Large intestine (tissue), 3 donors: Measurements from ENCODE around the gene CAVIN1. TPM values are rescaled to one million over a fixed set of nuclear protein-coding genes. Genes with fewer than 3 reads are reported as not detected.

ENCODE experiments used
- DNase-seq, 2 donors: peaks; one replicate each; pipeline versions ENCODE4 v3.0.0 to v3.0.0-alpha.2; 2013
- H3K27ac ChIP-seq: one replicate; pipeline ENCODE4 v1.5.1; 2013; ENCODE audit warnings: low read length
- H3K27me3 ChIP-seq: 2 replicates; pipeline ENCODE4 v1.6.1; 2013; ENCODE audit warnings: low read length; ENCODE audit not compliant: control insufficient read depth, insufficient read depth
- H3K36me3 ChIP-seq: 2 replicates; pipeline ENCODE4 v1.6.1; 2013; ENCODE audit warnings: low read length; ENCODE audit not compliant: control insufficient read depth, insufficient read depth
- H3K4me1 ChIP-seq: one replicate; pipeline ENCODE4 v1.6.1; 2013; ENCODE audit warnings: low read length; ENCODE audit not compliant: control insufficient read depth, insufficient read depth
- H3K4me3 ChIP-seq: one replicate; pipeline ENCODE4 v1.5.1; 2013; ENCODE audit warnings: low read length
- H3K9me3 ChIP-seq: one replicate; pipeline ENCODE4 v1.6.1; 2013; ENCODE audit warnings: mild to moderate bottlenecking, low read depth, low read length, moderate library complexity; ENCODE audit not compliant: control insufficient read depth
- WGBS: methylation state at CpG from one replicate; pipeline ENCODE4 v1.1.5; 2013; ENCODE audit warnings: low lambda C conversion rate; ENCODE audit not compliant: insufficient coverage; 5-methylcytosine and 5-hydroxymethylcytosine counted together
- polyA plus RNA-seq: library from polyadenylated mRNA; unstranded; fragments of 120-200 nt; gene quantifications from one replicate; pipeline ENCODE4 v1.2.1, GENCODE V29; 2013

Gene CAVIN1
- polyA plus RNA-seq, 1 donor: 71.0 TPM

GRCh38 chr17:42414704-42415409 lies 8.2 kb downstream of the CAVIN1 start:
- Histone ChIP-seq H3K27me3 (no peaks in the 10 kb centered on the region), H3K36me3 (no peaks in the 10 kb centered on the region), H3K27ac (no peak overlapping the region), H3K4me3 (no peak overlapping the region), H3K9me3 (no peaks in the 10 kb centered on the region), H3K4me1 (no peaks in the 10 kb centered on the region)
- no peak for DNase-seq
- no CpG with 5 or more reads among the region's 7 CpGs for WGBS

- Histone ChIP-seq H3K4me1 (no peaks in the 10 kb centered on the region), H3K27me3 (no peaks in the 10 kb centered on the region), H3K9me3 (no peaks in the 10 kb centered on the region), H3K4me3 (no peak overlapping the region), H3K27ac (no peak overlapping the region), H3K36me3 (no peaks in the 10 kb centered on the region)
- WGBS: no CpG with 5 or more reads among the region's 3 CpGs
- no peak for DNase-seq
Measured at GRCh38 chr17:42413464-42414040, 9.5 kb downstream of the CAVIN1 start.

- no peak for DNase-seq
- H3K27ac ChIP-seq: no peak overlapping the region
- H3K9me3 ChIP-seq: no peaks in the 10 kb centered on the region
- no peaks in the 10 kb centered on the region for H3K4me1 ChIP-seq
- H3K27me3 ChIP-seq: no peaks in the 10 kb centered on the region
- no peaks in the 10 kb centered on the region for H3K36me3 ChIP-seq
- H3K4me3 ChIP-seq: no peak overlapping the region
- 80% methylated on average over 1 of the region's 11 CpGs for WGBS
Measured at GRCh38 chr17:42411905-42412679, 11.0 kb downstream of the CAVIN1 start.

- no peaks in the 10 kb centered on the region for H3K4me1 ChIP-seq
- H3K36me3 ChIP-seq: no peaks in the 10 kb centered on the region
- no CpG with 5 or more reads among the region's 4 CpGs for WGBS
- no peaks in the 10 kb centered on the region for H3K27me3 ChIP-seq
- no peak overlapping the region for H3K27ac ChIP-seq
- H3K4me3 ChIP-seq: no peak overlapping the region
- no peaks in the 10 kb centered on the region for H3K9me3 ChIP-seq
- no peak for DNase-seq
Measured at GRCh38 chr17:42411361-42411760, 11.7 kb downstream of the CAVIN1 start.

GRCh38 chr17:42410319-42410685 lies 12.8 kb downstream of the CAVIN1 start:
- Histone ChIP-seq H3K4me1 (no peaks in the 10 kb centered on the region), H3K9me3 (peaks cover 4% of the 10 kb centered on the region), H3K36me3 (no peaks in the 10 kb centered on the region), H3K4me3 (no peak overlapping the region), H3K27ac (no peak overlapping the region), H3K27me3 (no peaks in the 10 kb centered on the region)
- no peak for DNase-seq
- WGBS: no CpG with 5 or more reads among the region's 5 CpGs

- Histone ChIP-seq H3K27me3 (no peaks in the 10 kb centered on the region), H3K36me3 (no peaks in the 10 kb centered on the region), H3K4me1 (no peaks in the 10 kb centered on the region), H3K9me3 (peaks cover 10% of the 10 kb centered on the region), H3K4me3 (no peak overlapping the region), H3K27ac (peak overlapping the region; percentile 12)
- no peak for DNase-seq
- WGBS: no CpG with 5 or more reads among the region's 5 CpGs
Measured at GRCh38 chr17:42409523-42410318, 13.3 kb downstream of the CAVIN1 start.

- no peak overlapping the region for H3K27ac ChIP-seq
Measured at GRCh38 chr17:42408061-42408460, 15.0 kb downstream of the CAVIN1 start.

GRCh38 chr17:42407289-42407836 lies 15.7 kb downstream of the CAVIN1 start:
- Histone ChIP-seq H3K4me3 (no peak overlapping the region), H3K27me3 (no peaks in the 10 kb centered on the region), H3K9me3 (peaks cover 22% of the 10 kb centered on the region), H3K4me1 (peaks cover 21% of the 10 kb centered on the region), H3K36me3 (peaks cover 5% of the 10 kb centered on the region), H3K27ac (no peak overlapping the region)
- peak in 1 of 2 donors; percentile 64 for DNase-seq
- WGBS: no CpG with 5 or more reads among the region's 2 CpGs

More at GRCh38 chr17:42408061-42408460, 15.0 kb downstream of the CAVIN1 start:
- Histone ChIP-seq H3K4me1 (peaks cover 14% of the 10 kb centered on the region), H3K27me3 (no peaks in the 10 kb centered on the region), H3K4me3 (no peak overlapping the region), H3K36me3 (peaks cover 5% of the 10 kb centered on the region), H3K9me3 (peaks cover 22% of the 10 kb centered on the region)
- WGBS: no CpG with 5 or more reads among the region's 2 CpGs
- no peak for DNase-seq

- Histone ChIP-seq H3K4me3 (no peak overlapping the region), H3K27ac (no peak overlapping the region), H3K27me3 (no peaks in the 10 kb centered on the region), H3K9me3 (peaks cover 22% of the 10 kb centered on the region), H3K36me3 (peaks cover 5% of the 10 kb centered on the region), H3K4me1 (peaks cover 22% of the 10 kb centered on the region)
- no peak for DNase-seq
- no CpG with 5 or more reads among the region's 5 CpGs for WGBS
Measured at GRCh38 chr17:42406615-42407288, 16.3 kb downstream of the CAVIN1 start.
